Measurements from ENCODE around the gene TBC1D8. TPM values are rescaled to one million over a fixed set of nuclear protein-coding genes. Genes with fewer than 3 reads are reported as not detected.

TBC1D8 gene
- total and polyA plus RNA-seq, 2 of the 8 experiments (the other 6 are each of a cell fraction or from before 2014, with no cell fraction given): 20.8 to 21.8 TPM

GRCh38 chr2:100987974-100988373, 163.2 kb downstream of the TBC1D8 start:
- no peak overlapping the region for H3K18ac ChIP-seq (ENCODE audit: extremely low read depth, low read length)
- H3K79me2 ChIP-seq (ENCODE audit: control insufficient read depth in 1 of 2, insufficient read depth in 2 of 2, low read length in 2 of 2): no peaks in the 10 kb centered on the region
- H2BK20ac ChIP-seq (ENCODE audit: low read length): no peak overlapping the region
- H3K23me2 ChIP-seq (ENCODE audit: low read depth, low read length): no peaks in the 10 kb centered on the region; the same call in 1 of the 2 replicates
- CTCF ChIA-PET (ENCODE audit: partially characterized antibody): interaction anchor here (0.7 to 2.0 kb wide), 7 partner anchors 85 to 393 kb away, joined by 3 to 10 read pairs (median 5); no protein-coding TSS in a partner anchor
- no peak overlapping the region for H2AFZ ChIP-seq (ENCODE audit: low read length)
- H3K4ac ChIP-seq (replicated peaks; ENCODE audit: insufficient read length, low read depth, low read length): no peak overlapping the region
- no peak overlapping the region for H2BK12ac ChIP-seq (ENCODE audit: low read depth, low read length)
- H3K23ac ChIP-seq (ENCODE audit: insufficient read length): no peak overlapping the region
- no peak overlapping the region for H2BK15ac ChIP-seq (ENCODE audit: low read length)
- H4K8ac ChIP-seq (ENCODE audit: extremely low read depth, insufficient read depth, low read length): no peak overlapping the region
- DNase-seq (ENCODE audit: low read depth in 1 of 2, low spot score in 2 of 2) (no peak), FAIRE-seq (no peak)
- peaks cover 0 to 3% (median 1%) of the 10 kb centered on the region in 4 experiments; a peak in 2 of 7 replicates for H3K4me1 ChIP-seq (replicated peaks in 1 of 4; ENCODE audit: control insufficient read depth in 3 of 4, insufficient read depth in 4 of 4, low read length in 3 of 4)
- H3K27ac ChIP-seq (ENCODE audit: low read depth, low read length): no peak overlapping the region
- H4K20me1 ChIP-seq (replicated peaks in 1 of 2; ENCODE audit: control insufficient read depth in 1 of 2, insufficient read depth in 2 of 2, low read length in 2 of 2): no peaks in the 10 kb centered on the region
- no peak overlapping the region for H4K5ac ChIP-seq (ENCODE audit: insufficient read length, low read depth, low read length)
- H3K27me3 ChIP-seq (replicated peaks in 1 of 4; ENCODE audit: control insufficient read depth in 3 of 4, extremely low read depth in 1 of 4, insufficient read depth in 3 of 4, low read length in 3 of 4): no peaks in the 10 kb centered on the region
- 88% methylated on average over 4 of the region's 4 CpGs; no CpG with 5 or more reads in 1 of the 2 experiments for WGBS, 2 experiments (ENCODE audit: extremely low coverage in 1 of 2, insufficient coverage in 1 of 2, insufficient read length in 1 of 2, insufficient replicate concordance in 2 of 2, low coverage in 1 of 2, low lambda C conversion rate in 2 of 2, missing lambda C conversion rate in 1 of 2)
- no peak overlapping the region for H3K14ac ChIP-seq (ENCODE audit: insufficient read length)
- POLR2A ChIA-PET (ENCODE audit: partially characterized antibody): interaction anchor here (1.3 to 3.0 kb wide), 2 partner anchors 15 to 18 kb away, joined by 6 to 17 read pairs; partner anchors contain the start of gene RPL31
- no peak overlapping the region for H4K91ac ChIP-seq (replicated peaks; ENCODE audit: insufficient read length, low read length)
- no peak overlapping the region for H2AK5ac ChIP-seq (ENCODE audit: low read depth, low read length)
- no peaks in the 10 kb centered on the region for H3K36me3 ChIP-seq (ENCODE audit: control insufficient read depth in 2 of 4, insufficient read depth in 4 of 4, low read length in 3 of 4)
- no peak overlapping the region for H3K9ac ChIP-seq (replicated peaks in 1 of 4; ENCODE audit: extremely low read depth in 1 of 4, low read depth in 3 of 4, low read length in 3 of 4)
- no peak for TF ChIP-seq CEBPB (IDR thresholded peaks at IDR 0.05; ENCODE audit: low read depth, low read length)
- no peak overlapping the region for H3K56ac ChIP-seq (replicated peaks; ENCODE audit: insufficient read length, low read depth, low read length)
- no peaks in the 10 kb centered on the region for H3K9me3 ChIP-seq (ENCODE audit: insufficient read depth in 2 of 2, low read depth in 1 of 2, low read length in 1 of 2)
- H3K79me1 ChIP-seq (ENCODE audit: low read depth, low read length): no peaks in the 10 kb centered on the region
- H2BK120ac ChIP-seq (replicated peaks; ENCODE audit: low read depth, low read length): no peak overlapping the region
- H3K4me2 ChIP-seq (ENCODE audit: insufficient read depth in 1 of 2, low read depth in 2 of 2, low read length in 2 of 2): no peak overlapping the region
- H3K4me3 ChIP-seq (ENCODE audit: extremely low read depth in 1 of 4, insufficient read depth in 2 of 4, low read depth in 3 of 4, low read length in 4 of 4): no peak overlapping the region
- no peak overlapping the region for H2BK5ac ChIP-seq (ENCODE audit: low read depth, low read length)
